Lower leg skin (tissue), 4 donors: ENCODE results near the gene PPP1R13B. TPM values are rescaled to one million over a fixed set of nuclear protein-coding genes. Genes with fewer than 3 reads are reported as not detected.

Source experiments
- DNase-seq, 2 donors: peaks; one replicate each; pipeline ENCODE4 v3.0.0-alpha.2; 2019; ENCODE audit warnings: low spot score in 2 of 2
- H3K4me3 ChIP-seq: fragments of 200-600 bp; sonication (generic); 2 replicates; pipeline ENCODE4 v1.5.1; 2017; ENCODE audit warnings: mild to moderate bottlenecking, low read depth; ENCODE audit not compliant: poor library complexity, severe bottlenecking
- CTCF ChIP-seq, 3 donors: fragments of 450-650 bp; IDR thresholded peaks; one replicate each; pipeline ENCODE4 v1.5.1; 2016; ENCODE audit warnings: antibody characterized with exemption in 3 of 3, mild to moderate bottlenecking in 3 of 3, moderate library complexity in 2 of 3
- POLR2A ChIP-seq, 2 donors: fragments of 450-650 bp; IDR thresholded peaks; one replicate each; pipeline ENCODE4 v1.6.1; 2016 to 2017; ENCODE audit warnings: antibody characterized with exemption in 2 of 2, mild to moderate bottlenecking in 1 of 2, moderate library complexity in 1 of 2
- WGBS, 2 donors: methylation state at CpG; one replicate each; pipeline ENCODE4 v1.1.5; 2018; 5-methylcytosine and 5-hydroxymethylcytosine counted together
- intact Hi-C: fragments of 100-400 bp; cut with DNase I; formaldehyde crosslinking; loops from one replicate; pipeline ENCODE4 v1.15.0; 2023; ENCODE audit warnings: low total_unique reads
- total RNA-seq, 4 donors: library from RNA; depleted of rRNA; stranded (reverse); fragments of >200 nt; gene quantifications; one replicate each; pipeline ENCODE4 v1.1.0, GENCODE V29; 2016

PPP1R13B gene
- total RNA-seq, 4 donors from 2014 or later, result 28.9 to 55.8 (median 41.5) TPM

- intact Hi-C loops, result no loop called here
- DNase-seq, result peak in 1 of 2 donors; percentile 50
- TF ChIP-seq CTCF (IDR thresholded peaks at IDR 0.05) (no peak), POLR2A (IDR thresholded peaks at IDR 0.05) (no peak)
- H3K4me3 ChIP-seq, result no peak overlapping the region
- WGBS, 2 donors, result 36 to 39% methylated on average over 18 of the region's 18 CpGs
These were observed 7.7 kb upstream of the PPP1R13B start for GRCh38 chr14:103854822-103855733.

GRCh38 chr14:103854017-103854808 lies 6.8 kb upstream of the PPP1R13B start:
- H3K4me3 ChIP-seq, result no peak overlapping the region
- WGBS, 2 donors, result 91 to 95% methylated on average over 13 of the region's 13 CpGs
- intact Hi-C loops, result no loop called here
- no peak for DNase-seq
- TF ChIP-seq POLR2A (IDR thresholded peaks at IDR 0.05), result no peak

- TF ChIP-seq CTCF (IDR thresholded peaks at IDR 0.05), result no peak
- no peak for TF ChIP-seq POLR2A (IDR thresholded peaks at IDR 0.05)
These were observed 1.9 kb upstream of the PPP1R13B start for GRCh38 chr14:103849151-103849886.

GRCh38 chr14:103848175-103849077 lies 1.1 kb upstream of the PPP1R13B start:
- WGBS, 2 donors, result 6 to 22% methylated on average over 14 to 55 of the region's 57 CpGs
- peak overlapping the region; percentile 48 for H3K4me3 ChIP-seq
- intact Hi-C loops, result no loop called here
- TF ChIP-seq CTCF (IDR thresholded peaks at IDR 0.05), result no peak
- no peak for TF ChIP-seq POLR2A (IDR thresholded peaks at IDR 0.05)
- peak in 1 of 2 donors; percentile 88 for DNase-seq

More at GRCh38 chr14:103849151-103849886, 1.9 kb upstream of the PPP1R13B start:
- WGBS, 2 donors, result 88 to 93% methylated on average over 13 of the region's 13 CpGs
- intact Hi-C loops, result no loop called here
- H3K4me3 ChIP-seq, result no peak overlapping the region
- DNase-seq, result no peak

GRCh38 chr14:103846543-103847450 lies 578 bp downstream of the PPP1R13B start:
- peak in 1 of 2 donors; percentile 88 for DNase-seq
- intact Hi-C loops, result no loop called here
- TF ChIP-seq CTCF (IDR thresholded peaks at IDR 0.05) (no peak), POLR2A (IDR thresholded peaks at IDR 0.05) (no peak)
- H3K4me3 ChIP-seq, result peak overlapping the region; percentile 37
- 2% methylated on average over 39 to 59 of the region's 95 CpGs for WGBS, 2 donors
